Liver (tissue), 3 donors: ENCODE data around the gene BAK1.

ENCODE experiments used
- FOXA1 ChIP-seq: IDR thresholded peaks from 2 replicates; pipeline ENCODE4 v1.6.1; 2016; ENCODE audit warnings: antibody characterized with exemption
- FOXA2 ChIP-seq: IDR thresholded peaks from 2 replicates; pipeline ENCODE4 v1.6.1; 2016; ENCODE audit warnings: antibody characterized with exemption
- GABPA ChIP-seq, 2 donors: IDR thresholded peaks in 1 of 2; conservative IDR thresholded peaks in 1 of 2; 2 replicates each; pipeline ENCODE4 v1.6.1; 2016; ENCODE audit warnings: antibody characterized with exemption in 2 of 2, mild to moderate bottlenecking in 1 of 2, moderate library complexity in 1 of 2
- HNF4A ChIP-seq, 2 donors: conservative IDR thresholded peaks; 2 replicates each; pipeline ENCODE4 v1.6.1; 2016; ENCODE audit warnings: antibody characterized with exemption in 2 of 2, mild to moderate bottlenecking in 2 of 2
- RAD21 ChIP-seq, 2 donors: IDR thresholded peaks; 2 replicates each; pipeline ENCODE4 v1.6.1; 2016; ENCODE audit warnings: antibody characterized with exemption in 2 of 2, mild to moderate bottlenecking in 2 of 2
- RXRA ChIP-seq, 2 donors: IDR thresholded peaks; 2 replicates each; pipeline ENCODE4 v1.6.1; 2017 to 2018; ENCODE audit warnings: antibody characterized with exemption in 2 of 2, mild to moderate bottlenecking in 1 of 2
- SP1 ChIP-seq: IDR thresholded peaks from 2 replicates; pipeline ENCODE4 v1.6.1; 2018; ENCODE audit warnings: antibody characterized with exemption, mild to moderate bottlenecking
- TAF1 ChIP-seq: conservative IDR thresholded peaks from 2 replicates; pipeline ENCODE4 v1.6.1; 2016; ENCODE audit warnings: antibody characterized with exemption, mild to moderate bottlenecking
- TF ChIP-seq, protein P1 (sequence below): fragments of 150-350 bp; IDR thresholded peaks from 2 replicates; pipeline ENCODE4 v1.5.1; 2017; ENCODE audit warnings: improper control_type of control experiment, low read depth, low read length; ENCODE audit not compliant: missing input control
- TF ChIP-seq, protein P2 (sequence below): IDR thresholded peaks from 2 replicates; pipeline ENCODE4 v1.6.1; 2016; ENCODE audit warnings: antibody characterized with exemption, mild to moderate bottlenecking
- TF ChIP-seq, protein P3 (sequence below): IDR thresholded peaks from 2 replicates; pipeline ENCODE4 v1.6.1; 2016; ENCODE audit warnings: antibody characterized with exemption
- TF ChIP-seq, protein P4 (sequence below): IDR thresholded peaks from 2 replicates; pipeline ENCODE4 v1.6.1; 2016; ENCODE audit warnings: antibody characterized with exemption
- TF ChIP-seq, protein P5 (sequence below): IDR thresholded peaks from 2 replicates; pipeline ENCODE4 v1.6.1; 2016; ENCODE audit warnings: antibody characterized with exemption
- donor health status: healthy.
- donor health status: healthy.

DNA sequence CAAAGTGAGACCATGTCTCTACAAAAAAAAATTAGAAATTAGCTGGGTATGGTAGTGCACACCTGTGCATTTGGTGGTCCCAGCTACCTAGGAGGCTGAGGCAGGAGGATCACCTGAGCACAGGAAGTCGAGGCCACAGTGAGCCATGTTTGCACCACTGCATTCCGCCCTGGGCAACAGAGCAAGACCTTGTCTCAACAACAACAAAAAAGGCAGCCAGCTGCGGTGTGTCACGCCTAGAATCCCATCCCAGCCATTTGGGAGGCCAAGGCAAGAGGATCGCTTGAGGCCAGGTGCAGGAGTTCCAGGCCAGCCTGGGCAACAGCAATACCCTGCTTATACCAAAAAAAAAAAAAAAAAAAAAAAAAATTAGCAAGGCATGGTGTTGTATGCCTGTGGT is 1.1 kb upstream of the BAK1 start:
- TF ChIP-seq, protein P1, sequence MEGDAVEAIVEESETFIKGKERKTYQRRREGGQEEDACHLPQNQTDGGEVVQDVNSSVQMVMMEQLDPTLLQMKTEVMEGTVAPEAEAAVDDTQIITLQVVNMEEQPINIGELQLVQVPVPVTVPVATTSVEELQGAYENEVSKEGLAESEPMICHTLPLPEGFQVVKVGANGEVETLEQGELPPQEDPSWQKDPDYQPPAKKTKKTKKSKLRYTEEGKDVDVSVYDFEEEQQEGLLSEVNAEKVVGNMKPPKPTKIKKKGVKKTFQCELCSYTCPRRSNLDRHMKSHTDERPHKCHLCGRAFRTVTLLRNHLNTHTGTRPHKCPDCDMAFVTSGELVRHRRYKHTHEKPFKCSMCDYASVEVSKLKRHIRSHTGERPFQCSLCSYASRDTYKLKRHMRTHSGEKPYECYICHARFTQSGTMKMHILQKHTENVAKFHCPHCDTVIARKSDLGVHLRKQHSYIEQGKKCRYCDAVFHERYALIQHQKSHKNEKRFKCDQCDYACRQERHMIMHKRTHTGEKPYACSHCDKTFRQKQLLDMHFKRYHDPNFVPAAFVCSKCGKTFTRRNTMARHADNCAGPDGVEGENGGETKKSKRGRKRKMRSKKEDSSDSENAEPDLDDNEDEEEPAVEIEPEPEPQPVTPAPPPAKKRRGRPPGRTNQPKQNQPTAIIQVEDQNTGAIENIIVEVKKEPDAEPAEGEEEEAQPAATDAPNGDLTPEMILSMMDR: no peak
- TF ChIP-seq, protein P2, sequence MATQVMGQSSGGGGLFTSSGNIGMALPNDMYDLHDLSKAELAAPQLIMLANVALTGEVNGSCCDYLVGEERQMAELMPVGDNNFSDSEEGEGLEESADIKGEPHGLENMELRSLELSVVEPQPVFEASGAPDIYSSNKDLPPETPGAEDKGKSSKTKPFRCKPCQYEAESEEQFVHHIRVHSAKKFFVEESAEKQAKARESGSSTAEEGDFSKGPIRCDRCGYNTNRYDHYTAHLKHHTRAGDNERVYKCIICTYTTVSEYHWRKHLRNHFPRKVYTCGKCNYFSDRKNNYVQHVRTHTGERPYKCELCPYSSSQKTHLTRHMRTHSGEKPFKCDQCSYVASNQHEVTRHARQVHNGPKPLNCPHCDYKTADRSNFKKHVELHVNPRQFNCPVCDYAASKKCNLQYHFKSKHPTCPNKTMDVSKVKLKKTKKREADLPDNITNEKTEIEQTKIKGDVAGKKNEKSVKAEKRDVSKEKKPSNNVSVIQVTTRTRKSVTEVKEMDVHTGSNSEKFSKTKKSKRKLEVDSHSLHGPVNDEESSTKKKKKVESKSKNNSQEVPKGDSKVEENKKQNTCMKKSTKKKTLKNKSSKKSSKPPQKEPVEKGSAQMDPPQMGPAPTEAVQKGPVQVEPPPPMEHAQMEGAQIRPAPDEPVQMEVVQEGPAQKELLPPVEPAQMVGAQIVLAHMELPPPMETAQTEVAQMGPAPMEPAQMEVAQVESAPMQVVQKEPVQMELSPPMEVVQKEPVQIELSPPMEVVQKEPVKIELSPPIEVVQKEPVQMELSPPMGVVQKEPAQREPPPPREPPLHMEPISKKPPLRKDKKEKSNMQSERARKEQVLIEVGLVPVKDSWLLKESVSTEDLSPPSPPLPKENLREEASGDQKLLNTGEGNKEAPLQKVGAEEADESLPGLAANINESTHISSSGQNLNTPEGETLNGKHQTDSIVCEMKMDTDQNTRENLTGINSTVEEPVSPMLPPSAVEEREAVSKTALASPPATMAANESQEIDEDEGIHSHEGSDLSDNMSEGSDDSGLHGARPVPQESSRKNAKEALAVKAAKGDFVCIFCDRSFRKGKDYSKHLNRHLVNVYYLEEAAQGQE: no peak
- TF ChIP-seq GABPA (IDR thresholded peaks at IDR 0.05 in 1 of 2, conservative IDR thresholded peaks at IDR 0.05 in 1 of 2): no peak
- no peak for TF ChIP-seq FOXA1
- TF ChIP-seq HNF4A (conservative IDR thresholded peaks at IDR 0.05): no peak
- TF ChIP-seq SP1: no peak
- TF ChIP-seq, protein P3, sequence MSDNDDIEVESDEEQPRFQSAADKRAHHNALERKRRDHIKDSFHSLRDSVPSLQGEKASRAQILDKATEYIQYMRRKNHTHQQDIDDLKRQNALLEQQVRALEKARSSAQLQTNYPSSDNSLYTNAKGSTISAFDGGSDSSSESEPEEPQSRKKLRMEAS: no peak
- no peak for TF ChIP-seq RAD21 (IDR thresholded peaks at IDR 0.05)
- TF ChIP-seq, protein P4, sequence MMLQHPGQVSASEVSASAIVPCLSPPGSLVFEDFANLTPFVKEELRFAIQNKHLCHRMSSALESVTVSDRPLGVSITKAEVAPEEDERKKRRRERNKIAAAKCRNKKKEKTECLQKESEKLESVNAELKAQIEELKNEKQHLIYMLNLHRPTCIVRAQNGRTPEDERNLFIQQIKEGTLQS: no peak
- no peak for TF ChIP-seq TAF1
- no peak for TF ChIP-seq RXRA (IDR thresholded peaks at IDR 0.05)
- TF ChIP-seq, protein P5, sequence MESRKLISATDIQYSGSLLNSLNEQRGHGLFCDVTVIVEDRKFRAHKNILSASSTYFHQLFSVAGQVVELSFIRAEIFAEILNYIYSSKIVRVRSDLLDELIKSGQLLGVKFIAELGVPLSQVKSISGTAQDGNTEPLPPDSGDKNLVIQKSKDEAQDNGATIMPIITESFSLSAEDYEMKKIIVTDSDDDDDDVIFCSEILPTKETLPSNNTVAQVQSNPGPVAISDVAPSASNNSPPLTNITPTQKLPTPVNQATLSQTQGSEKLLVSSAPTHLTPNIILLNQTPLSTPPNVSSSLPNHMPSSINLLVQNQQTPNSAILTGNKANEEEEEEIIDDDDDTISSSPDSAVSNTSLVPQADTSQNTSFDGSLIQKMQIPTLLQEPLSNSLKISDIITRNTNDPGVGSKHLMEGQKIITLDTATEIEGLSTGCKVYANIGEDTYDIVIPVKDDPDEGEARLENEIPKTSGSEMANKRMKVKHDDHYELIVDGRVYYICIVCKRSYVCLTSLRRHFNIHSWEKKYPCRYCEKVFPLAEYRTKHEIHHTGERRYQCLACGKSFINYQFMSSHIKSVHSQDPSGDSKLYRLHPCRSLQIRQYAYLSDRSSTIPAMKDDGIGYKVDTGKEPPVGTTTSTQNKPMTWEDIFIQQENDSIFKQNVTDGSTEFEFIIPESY: no peak
- TF ChIP-seq FOXA2: no peak
